PC-3 (cell line): ENCODE results near the gene PEPD.

Experiments
- EZH2phosphoT487 ChIP-seq: fragments of 300-600 bp; sonication (generic); IDR thresholded peaks from 2 replicates; pipeline ENCODE4 v1.6.1; 2018; ENCODE audit warnings: mild to moderate bottlenecking, antibody characterized with exemption, low read length, borderline replicate concordance
- TF ChIP-seq, protein P1 (sequence below): fragments of 300-600 bp; sonication (generic); conservative IDR thresholded peaks from 2 replicates; pipeline ENCODE4 v1.5.1; 2017; ENCODE audit warnings: antibody characterized with exemption, low read depth, mild to moderate bottlenecking, low read length

DNA sequence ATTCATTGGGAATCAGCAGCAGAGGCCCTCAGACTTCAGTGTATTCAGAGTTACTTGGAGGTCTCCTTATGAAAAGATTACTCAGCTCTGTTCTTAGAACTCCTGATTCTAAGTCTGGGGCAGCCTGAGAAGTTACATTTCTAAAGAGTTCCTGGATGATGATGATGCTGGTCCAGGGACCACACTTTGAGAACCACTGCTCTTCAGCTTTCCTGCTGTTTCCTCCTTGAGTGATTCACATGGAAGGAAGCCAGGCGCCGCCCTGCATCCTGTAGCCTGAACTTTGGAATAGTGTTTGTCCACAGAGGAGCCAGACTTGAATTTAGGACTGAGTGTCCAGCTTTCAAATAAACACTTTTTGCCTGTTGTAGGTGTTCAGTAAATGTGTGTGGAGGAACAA, 145.2 kb downstream of the PEPD start:
- TF ChIP-seq, protein P1, sequence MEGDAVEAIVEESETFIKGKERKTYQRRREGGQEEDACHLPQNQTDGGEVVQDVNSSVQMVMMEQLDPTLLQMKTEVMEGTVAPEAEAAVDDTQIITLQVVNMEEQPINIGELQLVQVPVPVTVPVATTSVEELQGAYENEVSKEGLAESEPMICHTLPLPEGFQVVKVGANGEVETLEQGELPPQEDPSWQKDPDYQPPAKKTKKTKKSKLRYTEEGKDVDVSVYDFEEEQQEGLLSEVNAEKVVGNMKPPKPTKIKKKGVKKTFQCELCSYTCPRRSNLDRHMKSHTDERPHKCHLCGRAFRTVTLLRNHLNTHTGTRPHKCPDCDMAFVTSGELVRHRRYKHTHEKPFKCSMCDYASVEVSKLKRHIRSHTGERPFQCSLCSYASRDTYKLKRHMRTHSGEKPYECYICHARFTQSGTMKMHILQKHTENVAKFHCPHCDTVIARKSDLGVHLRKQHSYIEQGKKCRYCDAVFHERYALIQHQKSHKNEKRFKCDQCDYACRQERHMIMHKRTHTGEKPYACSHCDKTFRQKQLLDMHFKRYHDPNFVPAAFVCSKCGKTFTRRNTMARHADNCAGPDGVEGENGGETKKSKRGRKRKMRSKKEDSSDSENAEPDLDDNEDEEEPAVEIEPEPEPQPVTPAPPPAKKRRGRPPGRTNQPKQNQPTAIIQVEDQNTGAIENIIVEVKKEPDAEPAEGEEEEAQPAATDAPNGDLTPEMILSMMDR, result no peak
- TF ChIP-seq EZH2phosphoT487, result no peak
